Spleen (tissue), 7 donors: Measurements from ENCODE around the gene UNC13A.

ENCODE experiments used
- CTCF ChIP-seq, 11 experiments: fragments of 200-600 bp in 7 of 11; fragments of 450-650 bp in 4 of 11; sonication (generic) in 4 of 11; IDR thresholded peaks in 8 of 11; conservative IDR thresholded peaks in 3 of 11; 1 replicate in 7 of 11; 2 replicates in 4 of 11; pipeline versions ENCODE4 v1.4.0 to v1.8.0; 2016 to 2021; ENCODE audit warnings: antibody characterized with exemption in 11 of 11, inconsistent platforms in 4 of 11, mild to moderate bottlenecking in 1 of 11
- POLR2A ChIP-seq, 3 donors: fragments of 450-650 bp; IDR thresholded peaks; one replicate each; pipeline ENCODE4 v1.5.1; 2017; ENCODE audit warnings: antibody characterized with exemption in 3 of 3, mild to moderate bottlenecking in 1 of 3
- POLR2AphosphoS5 ChIP-seq, 3 donors: sonication (generic); formaldehyde crosslinking; IDR thresholded peaks; one replicate each; pipeline ENCODE4 v1.5.1; 2017; ENCODE audit warnings: antibody characterized with exemption in 3 of 3
- donor health status: DM: no; HTN: no; CAD: no; lungs with moderate emphysema.
- donor health status: DM: no; HTN: no; CAD: no.
- donor health status: DM: no; HTN: no; CAD: no.

- TF ChIP-seq CTCF (IDR thresholded peaks at IDR 0.05 in 8 of 11, conservative IDR thresholded peaks at IDR 0.05 in 3 of 11) = no peak
- TF ChIP-seq POLR2A (IDR thresholded peaks at IDR 0.05) = no peak
- TF ChIP-seq POLR2AphosphoS5 (IDR thresholded peaks at IDR 0.05) = no peak
Observed at GRCh38 chr19:17669419-17669818, 18.7 kb downstream of the UNC13A start.
